NOMO-1 treated with dmso at 0.1 percent for 144 hours (cell line): ENCODE measurements around the gene GBA3.

ENCODE experiments used
- DNase-seq: peaks from one replicate; lab custom pipeline; 2025; ENCODE audit not compliant: unreplicated experiment; lab: John Stamatoyannopoulos, UW

Gene GBA3

DNA sequence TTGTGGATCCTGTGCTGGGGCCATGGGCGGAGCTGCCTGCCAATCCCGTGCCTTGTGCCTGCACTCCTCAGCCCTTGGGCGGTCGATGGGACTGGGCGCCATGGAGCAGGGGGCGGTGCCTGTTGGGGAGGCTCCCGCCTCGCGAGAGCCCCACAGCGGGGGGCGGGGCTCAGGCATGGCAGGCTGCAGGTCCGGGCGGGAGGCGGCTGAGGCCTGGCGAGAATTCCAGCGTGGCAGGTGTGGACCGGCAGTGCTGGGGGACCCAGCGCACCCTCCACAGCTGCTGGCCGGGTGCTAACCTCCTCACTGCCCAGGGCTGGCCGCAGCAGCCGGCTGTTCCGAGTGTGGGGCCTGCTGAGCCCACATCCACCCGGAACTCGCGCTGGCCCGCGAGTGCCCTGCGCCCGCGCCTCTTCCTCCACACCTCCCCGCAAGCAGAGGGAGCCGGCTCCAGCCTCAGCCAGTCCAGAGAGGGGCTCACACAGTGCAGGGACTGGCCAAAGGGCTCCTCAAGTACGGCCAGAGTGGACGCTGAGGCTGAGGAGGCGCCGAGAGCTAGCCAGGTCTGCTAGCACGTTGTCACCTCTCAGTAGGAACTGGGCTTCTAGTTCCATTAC, 85.9 kb downstream of the GBA3 start:
- no peak for DNase-seq

DNA sequence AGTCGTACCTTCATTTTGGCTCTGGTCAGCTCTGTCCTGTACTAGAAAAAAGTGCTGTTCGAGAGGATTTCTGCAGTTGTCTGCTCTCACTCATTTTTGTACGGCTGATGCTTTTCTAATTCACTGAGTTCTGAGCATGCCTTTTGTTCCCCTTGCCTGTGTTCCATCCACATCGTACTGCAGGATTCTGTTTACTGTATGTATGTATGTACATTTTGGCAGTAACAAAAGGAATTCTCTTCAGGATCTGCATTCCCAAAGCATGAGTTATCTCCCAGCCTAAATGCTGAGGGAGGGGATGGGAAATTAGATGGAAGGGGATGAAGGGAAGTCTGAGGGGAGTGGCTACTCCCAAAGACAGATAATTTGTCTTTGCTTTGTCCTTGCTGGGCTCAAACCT, 87.6 kb downstream of the GBA3 start:
- DNase-seq: no peak

DNA sequence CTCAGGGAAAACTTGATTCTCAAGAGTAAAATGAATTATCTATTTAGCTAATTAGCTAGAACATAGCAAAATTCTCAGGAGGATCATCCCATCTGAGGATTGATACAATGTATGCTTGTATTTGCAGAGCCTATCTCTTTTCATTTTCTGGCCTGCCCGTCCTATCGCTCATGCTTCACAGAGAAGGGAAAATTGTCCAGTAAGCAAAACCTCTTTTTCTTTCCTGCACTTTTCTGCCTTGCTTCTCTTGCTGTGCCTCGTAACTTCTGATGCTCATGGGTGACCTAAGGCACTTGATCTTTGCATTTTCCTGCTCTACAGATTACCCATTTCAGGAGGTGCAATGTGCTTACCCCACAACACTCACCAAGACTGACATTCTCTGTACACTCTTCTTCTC, 88.1 kb downstream of the GBA3 start:
- DNase-seq: no peak

DNA sequence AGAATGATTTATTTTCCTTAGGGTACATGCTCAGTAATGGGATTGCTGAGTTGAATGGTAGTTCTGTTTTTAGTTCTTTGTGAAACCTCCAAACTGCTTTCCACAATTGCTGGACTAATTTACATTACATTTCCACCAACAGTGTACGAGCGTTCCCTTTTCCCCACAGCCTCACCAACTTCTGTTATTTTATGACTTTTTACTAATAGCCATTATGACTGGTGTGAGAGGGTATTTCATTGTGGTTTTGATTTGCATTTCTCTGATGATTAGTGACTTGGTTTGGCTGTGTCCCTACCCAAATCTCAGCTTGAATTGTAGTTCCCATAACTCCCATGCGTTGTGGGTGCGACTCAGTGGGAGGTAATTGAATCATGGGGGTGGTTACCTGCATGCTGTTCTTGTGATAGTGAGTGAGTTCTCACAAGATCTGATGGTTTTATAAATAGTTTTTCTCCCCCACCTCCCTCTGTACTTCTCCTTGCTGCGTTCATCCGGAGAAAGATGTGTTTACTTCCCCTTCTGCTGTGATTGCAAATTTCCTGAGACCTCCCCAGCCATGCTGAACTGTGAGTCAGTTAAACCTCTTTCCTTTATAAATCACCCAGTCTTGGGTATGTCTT, 95.1 kb downstream of the GBA3 start:
- DNase-seq: peak; percentile 41

DNA sequence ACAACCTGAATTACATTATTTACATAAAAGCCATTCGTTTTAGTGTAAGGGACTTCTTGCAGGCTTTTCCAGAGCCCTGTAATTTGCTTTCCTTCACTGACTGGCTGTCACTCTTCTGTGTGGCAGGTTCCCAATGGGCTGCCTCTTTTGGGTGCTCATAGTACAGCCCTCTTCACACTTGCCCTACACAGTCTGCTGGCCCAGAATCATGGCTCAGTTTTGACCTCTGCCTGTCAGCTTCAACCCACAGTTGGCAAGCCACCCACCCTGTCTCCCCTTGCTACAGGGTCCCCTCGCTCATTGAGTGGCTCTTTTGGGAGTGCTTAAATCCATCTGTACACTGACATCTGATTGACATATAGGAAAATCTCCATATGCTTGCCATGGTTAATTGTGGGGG, 97.9 kb downstream of the GBA3 start:
- no peak for DNase-seq

DNA sequence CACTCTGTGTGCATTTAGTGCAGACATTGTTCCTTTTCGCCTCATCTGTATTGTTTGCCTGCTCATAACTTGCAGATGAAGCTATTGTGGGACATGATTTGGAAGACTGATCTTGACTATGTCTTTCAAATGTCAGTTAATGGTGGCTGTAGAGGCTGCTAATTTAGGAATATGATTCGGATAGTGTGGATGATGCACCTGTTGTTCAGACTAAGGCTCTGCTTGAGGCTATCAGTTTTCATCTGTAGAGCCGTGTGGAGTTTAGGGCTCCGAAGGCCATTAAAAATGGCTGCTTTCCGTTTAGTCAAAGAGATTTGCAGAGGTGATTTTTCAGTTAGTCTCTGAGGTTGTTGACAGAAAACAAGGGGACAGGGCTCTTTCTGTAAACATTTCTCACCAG, 102.0 kb downstream of the GBA3 start:
- DNase-seq: no peak

DNA sequence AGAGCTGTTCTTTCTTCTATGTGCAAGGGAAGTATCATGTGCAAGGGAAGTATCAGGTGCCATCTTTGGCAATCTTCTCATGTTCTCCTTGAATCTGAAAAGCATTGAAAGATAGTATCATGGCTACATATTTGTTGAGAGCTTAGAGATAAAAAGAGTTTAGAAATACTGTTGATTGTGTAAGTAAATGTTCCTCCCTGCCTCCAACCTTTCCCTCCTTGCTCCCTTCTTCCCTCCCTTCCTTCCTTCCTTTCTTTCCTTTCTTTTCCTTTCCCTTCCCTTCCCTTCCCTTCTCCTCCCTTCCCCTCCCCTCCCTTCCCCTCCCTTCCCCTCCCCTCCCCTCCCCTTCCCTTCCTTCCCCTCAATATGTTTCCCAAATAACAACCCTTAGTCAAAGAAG, 108.7 kb downstream of the GBA3 start:
- no peak for DNase-seq

DNA sequence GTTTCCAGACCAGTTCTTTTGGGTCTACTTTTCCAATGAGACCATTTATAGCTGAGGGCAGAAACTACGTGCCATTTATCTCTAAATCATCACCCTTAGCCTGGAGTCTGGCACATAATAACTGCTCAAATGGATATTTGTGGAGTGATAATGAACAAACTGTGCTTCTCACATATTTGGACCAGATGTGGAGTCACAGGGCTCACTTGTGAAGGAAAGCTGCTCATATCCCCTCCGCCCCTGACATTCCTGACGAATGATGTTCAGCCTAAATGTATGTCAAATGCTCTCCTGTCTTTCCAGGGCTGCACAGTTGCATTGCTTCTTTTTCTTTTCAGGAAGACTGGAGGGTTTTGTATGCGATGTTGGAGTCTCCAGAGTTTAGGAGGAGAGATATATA, 110.1 kb downstream of the GBA3 start:
- no peak for DNase-seq

DNA sequence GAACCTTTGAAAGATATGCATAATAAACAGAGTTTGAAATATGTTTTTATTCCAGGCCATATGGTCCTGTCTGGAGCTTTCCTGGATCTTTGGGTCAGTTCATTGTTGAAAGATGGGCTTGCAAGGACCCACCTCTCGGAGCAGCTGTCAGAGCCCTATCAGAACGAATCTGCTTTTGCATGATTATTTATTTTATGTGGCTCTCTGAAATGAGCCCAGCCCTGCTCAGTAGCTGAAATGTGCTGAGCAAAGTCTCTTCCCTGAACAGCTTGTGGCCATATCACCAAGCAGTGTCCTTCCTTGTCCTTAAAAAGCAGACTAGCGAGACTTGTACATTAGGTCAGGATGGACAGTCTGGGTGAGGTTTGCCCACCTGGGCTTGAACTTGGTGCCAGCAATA, 110.8 kb downstream of the GBA3 start:
- no peak for DNase-seq

DNA sequence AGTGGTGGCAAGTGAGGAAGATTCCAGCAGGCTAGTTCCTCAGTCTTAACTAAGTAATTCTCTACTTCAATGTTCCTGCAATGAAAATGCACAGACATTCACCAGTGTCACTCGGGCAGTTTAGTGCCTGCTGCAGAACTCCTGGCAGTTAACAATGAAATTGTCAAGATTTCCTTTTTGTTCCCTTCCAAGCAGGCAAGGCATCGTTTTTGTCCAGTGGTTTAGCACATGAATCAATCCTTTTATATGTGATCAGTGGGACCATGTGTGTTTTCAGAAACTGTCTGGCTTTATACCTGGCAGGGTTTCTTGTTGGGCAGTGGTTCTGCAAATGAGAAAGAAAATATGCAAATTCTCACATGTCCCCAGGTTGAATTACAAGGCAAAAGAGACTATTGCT, 122.2 kb downstream of the GBA3 start:
- DNase-seq: no peak

DNA sequence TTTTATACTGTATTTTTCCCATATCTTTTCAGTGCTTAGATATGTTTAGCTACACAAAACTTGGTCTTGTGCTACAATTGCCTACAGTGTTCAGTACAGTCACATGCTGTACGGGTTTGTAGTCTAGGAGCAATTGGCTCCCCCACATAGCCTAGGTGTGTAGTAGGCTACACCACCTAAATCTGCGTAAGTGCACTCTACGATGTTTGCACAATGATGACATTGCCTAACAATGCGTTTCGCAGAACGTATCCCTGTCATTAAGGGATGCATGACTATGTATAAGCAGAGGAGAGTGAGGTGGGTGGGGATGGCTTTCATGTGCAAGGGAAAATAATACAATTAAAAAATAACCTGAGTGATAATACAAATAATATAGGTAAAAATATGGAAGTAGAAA, 131.4 kb downstream of the GBA3 start:
- no peak for DNase-seq

DNA sequence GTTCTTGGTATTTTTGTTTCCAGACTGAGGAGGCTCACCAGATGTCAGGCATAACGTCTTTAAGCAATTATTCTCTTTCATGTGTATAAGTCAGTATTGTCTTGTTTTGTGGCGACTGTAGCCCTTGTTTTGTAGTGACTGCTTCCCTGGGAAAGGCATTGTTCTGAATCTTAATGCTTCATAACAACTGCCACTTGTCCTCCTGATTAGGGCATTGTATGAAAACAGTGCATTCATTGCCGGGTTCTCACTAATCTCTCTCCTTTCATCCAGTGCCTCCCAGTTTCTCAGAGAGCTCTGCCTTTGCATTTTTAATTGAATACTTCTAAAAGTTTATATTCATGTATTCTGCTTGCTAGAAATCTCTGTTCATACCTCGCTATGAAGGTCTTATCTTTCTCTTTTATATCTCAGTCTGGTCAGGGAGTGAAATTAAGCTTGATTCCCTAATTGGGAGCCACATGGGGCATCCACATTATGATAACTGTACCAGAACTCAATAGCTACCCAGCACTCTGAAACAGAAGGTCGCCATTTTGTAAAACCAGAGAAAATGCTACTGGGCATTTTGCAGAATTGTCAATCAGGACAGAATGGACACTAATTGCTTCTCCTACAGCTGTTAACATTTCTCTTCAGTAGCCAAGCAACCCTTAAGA, 149.8 kb downstream of the GBA3 start:
- DNase-seq: no peak

DNA sequence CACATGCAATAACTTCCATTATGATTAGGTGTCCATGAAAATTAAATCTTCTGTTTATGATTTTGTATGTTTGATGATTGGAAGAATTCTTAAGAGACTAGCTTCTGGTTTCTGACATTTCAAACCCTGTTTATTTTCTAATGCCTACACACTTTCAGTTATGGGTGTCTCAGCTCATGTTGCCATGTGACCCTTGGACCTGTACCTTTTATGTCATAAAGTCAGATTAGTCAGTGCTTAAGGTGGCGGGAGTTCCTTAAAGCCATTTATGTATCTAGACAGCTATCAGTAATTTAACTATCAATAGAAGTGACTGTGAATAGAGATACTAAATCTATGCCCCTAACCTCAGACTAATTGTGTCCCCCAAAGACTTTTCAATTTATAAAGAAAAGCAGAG, 155.6 kb downstream of the GBA3 start:
- DNase-seq: no peak

DNA sequence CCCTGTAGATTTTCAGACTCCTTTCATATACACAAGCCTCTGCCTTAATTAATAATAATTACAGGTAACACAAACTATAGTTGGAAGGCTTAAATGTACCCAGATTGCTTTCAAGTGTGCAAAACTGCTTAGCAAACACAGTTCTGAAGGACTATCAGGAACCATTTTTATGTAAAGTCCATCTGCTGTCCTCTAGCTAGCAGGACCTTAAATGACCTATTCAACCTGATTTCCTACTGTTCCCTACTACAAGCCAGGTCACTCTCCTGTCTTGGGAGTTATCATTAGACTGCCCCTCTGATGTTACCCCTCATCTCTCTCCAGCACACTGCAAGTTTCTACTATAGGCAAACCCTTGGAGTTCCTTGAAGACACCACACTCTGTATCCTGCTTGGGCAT, 157.3 kb downstream of the GBA3 start:
- DNase-seq: no peak

DNA sequence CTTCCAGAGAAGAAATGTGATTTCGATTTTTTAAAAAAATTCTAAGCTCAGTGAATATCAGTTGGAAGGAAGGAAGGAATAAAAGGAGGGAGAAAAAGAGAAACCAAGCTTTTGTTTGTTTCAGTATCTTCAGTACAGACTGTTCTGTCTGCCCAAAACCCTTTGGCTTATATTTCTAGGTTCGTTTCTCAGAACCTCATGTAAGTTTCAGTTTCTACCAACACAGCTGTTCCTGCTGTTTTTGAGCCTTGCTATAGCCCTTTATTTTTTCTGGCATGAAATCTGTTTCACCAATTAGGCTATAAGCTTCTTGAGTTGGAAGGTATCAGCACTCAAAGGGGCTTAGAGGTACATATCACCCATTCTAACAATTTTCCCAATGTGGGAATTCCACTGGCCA, 157.9 kb downstream of the GBA3 start:
- DNase-seq: no peak

DNA sequence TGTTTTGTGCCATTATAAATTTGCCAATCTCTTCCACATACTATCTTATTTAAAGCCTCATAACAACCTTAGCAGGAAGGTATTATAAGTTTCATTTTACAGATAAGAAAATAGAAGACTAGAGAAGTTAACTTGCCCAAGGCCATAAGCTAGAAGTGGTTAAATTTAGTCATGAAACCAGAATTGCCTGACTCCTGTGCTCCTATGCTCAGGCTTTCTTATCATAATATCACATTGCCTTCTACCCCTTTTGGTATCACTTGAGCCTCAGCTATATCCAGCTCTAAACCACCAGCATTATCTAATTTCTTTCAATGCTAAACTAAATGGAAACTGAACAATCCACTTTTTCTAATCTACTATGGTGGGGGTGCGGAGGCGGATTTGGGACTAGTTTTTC, 164.7 kb downstream of the GBA3 start:
- DNase-seq: no peak

DNA sequence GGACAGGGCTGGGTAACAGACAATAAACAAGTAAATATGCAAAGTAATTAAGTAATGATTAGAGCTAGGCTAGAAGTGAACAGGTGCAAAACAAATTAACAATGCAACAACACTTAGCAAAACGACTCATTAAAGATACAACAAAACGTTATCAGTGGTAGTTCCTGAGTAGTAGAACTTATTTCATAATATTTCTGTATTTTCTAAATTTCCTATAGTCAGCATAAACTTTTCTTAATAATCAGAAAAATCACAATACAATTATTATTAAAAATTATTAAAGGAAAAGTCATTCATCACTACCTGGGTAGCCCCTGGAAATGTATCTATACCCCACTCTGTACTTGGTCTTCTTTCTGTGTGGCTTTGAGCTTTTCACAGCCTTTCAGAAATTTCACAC, 166.6 kb downstream of the GBA3 start:
- no peak for DNase-seq
